ENCODE measurements around the gene ASS1.

- TF ChIP-seq, protein P1, sequence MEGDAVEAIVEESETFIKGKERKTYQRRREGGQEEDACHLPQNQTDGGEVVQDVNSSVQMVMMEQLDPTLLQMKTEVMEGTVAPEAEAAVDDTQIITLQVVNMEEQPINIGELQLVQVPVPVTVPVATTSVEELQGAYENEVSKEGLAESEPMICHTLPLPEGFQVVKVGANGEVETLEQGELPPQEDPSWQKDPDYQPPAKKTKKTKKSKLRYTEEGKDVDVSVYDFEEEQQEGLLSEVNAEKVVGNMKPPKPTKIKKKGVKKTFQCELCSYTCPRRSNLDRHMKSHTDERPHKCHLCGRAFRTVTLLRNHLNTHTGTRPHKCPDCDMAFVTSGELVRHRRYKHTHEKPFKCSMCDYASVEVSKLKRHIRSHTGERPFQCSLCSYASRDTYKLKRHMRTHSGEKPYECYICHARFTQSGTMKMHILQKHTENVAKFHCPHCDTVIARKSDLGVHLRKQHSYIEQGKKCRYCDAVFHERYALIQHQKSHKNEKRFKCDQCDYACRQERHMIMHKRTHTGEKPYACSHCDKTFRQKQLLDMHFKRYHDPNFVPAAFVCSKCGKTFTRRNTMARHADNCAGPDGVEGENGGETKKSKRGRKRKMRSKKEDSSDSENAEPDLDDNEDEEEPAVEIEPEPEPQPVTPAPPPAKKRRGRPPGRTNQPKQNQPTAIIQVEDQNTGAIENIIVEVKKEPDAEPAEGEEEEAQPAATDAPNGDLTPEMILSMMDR (conservative IDR thresholded peaks at IDR 0.05): no peak
- TF ChIP-seq EZH2 (IDR thresholded peaks at IDR 0.05; ENCODE audit: low read depth): no peak
Observed at GRCh38 chr9:130462685-130463540, 18.2 kb downstream of the ASS1 start.

Data from PC-9 (cell line).